Measurements from ENCODE around the gene KAT6B. TPM values are rescaled to one million over a fixed set of nuclear protein-coding genes. Genes with fewer than 3 reads are reported as not detected.

Gene KAT6B
- total and polyA plus RNA-seq, 2 experiments from 2014 or later: 15.8 to 36.2 TPM

DNA sequence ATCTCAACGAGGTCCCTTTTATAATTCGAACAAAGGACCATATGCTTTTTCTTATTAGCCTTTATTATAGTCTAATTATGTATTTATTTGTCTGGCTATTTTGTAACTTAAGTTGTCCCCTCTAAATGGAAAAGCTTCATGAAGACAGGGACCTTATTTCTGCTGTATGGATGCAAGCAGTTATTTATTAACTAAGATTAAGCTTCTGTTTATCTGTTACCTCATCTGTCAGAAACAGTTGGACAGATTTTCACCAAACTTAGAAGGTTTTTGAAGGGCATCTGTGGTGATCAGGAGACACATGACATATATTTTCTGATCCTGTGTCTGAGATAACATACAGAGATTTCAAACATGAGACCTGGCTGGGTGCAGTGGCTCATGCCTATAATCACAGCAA lies 43.2 kb downstream of the KAT6B start:
- TF ChIP-seq EZH2phosphoT487 (IDR thresholded peaks at IDR 0.05; ENCODE audit: low read depth, severe bottlenecking, unreplicated experiment) (no peak), EZH2 (IDR thresholded peaks at IDR 0.05; ENCODE audit: borderline replicate concordance) (no peak)
- TF ChIP-seq, protein P1, sequence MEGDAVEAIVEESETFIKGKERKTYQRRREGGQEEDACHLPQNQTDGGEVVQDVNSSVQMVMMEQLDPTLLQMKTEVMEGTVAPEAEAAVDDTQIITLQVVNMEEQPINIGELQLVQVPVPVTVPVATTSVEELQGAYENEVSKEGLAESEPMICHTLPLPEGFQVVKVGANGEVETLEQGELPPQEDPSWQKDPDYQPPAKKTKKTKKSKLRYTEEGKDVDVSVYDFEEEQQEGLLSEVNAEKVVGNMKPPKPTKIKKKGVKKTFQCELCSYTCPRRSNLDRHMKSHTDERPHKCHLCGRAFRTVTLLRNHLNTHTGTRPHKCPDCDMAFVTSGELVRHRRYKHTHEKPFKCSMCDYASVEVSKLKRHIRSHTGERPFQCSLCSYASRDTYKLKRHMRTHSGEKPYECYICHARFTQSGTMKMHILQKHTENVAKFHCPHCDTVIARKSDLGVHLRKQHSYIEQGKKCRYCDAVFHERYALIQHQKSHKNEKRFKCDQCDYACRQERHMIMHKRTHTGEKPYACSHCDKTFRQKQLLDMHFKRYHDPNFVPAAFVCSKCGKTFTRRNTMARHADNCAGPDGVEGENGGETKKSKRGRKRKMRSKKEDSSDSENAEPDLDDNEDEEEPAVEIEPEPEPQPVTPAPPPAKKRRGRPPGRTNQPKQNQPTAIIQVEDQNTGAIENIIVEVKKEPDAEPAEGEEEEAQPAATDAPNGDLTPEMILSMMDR (IDR thresholded peaks at IDR 0.05; ENCODE audit: poor library complexity): no peak
- Histone ChIP-seq H3K27me3 (no peaks in the 10 kb centered on the region), H2AFZ (no peak overlapping the region), H3K36me3 (replicated peaks; ENCODE audit: insufficient read depth, low read depth) (no peaks in the 10 kb centered on the region), H3K9me3 (ENCODE audit: low read depth) (no peaks in the 10 kb centered on the region), H3K4me2 (no peak overlapping the region), H3K4me3 (no peak overlapping the region), H3K27ac (no peak overlapping the region), H3K79me2 (peaks cover 95% of the 10 kb centered on the region), H4K20me1 (ENCODE audit: insufficient read depth, poor library complexity, severe bottlenecking) (peaks cover 80% of the 10 kb centered on the region), H3K9me2 (replicated peaks; ENCODE audit: insufficient read depth) (no peaks in the 10 kb centered on the region), H3K4me1 (ENCODE audit: insufficient read depth) (peaks cover under 1% of the 10 kb centered on the region)
- WGBS (ENCODE audit: low lambda C conversion rate, missing lambda C conversion rate): 94% methylated on average over 2 of the region's 2 CpGs
- DNase-seq (ENCODE audit: low spot score): no peak

DNA sequence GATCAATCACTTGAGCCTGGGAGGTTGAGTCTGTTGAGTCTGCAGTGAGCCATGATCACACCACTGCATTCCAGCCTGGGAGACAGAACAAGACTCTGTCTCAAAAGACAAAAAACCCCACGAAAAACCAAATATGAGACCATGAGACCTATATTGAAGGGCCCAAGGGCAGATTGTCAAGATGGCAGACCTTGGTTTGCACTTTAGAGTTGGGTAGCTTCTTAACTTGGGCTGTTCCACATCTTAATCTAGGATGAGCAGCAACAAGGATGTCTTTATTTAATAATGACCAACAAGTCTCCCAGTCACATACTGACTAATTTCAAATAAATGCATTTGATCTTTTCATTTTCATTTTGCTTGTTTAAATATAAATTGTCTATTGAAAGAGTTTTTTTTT lies 43.8 kb downstream of the KAT6B start:
- no peak overlapping the region for H2AFZ ChIP-seq
- H4K20me1 ChIP-seq (ENCODE audit: insufficient read depth, poor library complexity, severe bottlenecking): peaks cover 80% of the 10 kb centered on the region
- H3K4me2 ChIP-seq: no peak overlapping the region
- no peaks in the 10 kb centered on the region for H3K36me3 ChIP-seq (replicated peaks; ENCODE audit: insufficient read depth, low read depth)
- no peaks in the 10 kb centered on the region for H3K9me2 ChIP-seq (replicated peaks; ENCODE audit: insufficient read depth)
- WGBS (ENCODE audit: low lambda C conversion rate, missing lambda C conversion rate): 88% methylated on average over 1 of the region's 1 CpG
- TF ChIP-seq, protein P1 (IDR thresholded peaks at IDR 0.05; ENCODE audit: poor library complexity): no peak
- TF ChIP-seq EZH2phosphoT487 (IDR thresholded peaks at IDR 0.05; ENCODE audit: low read depth, severe bottlenecking, unreplicated experiment): no peak
- no peak for TF ChIP-seq EZH2 (IDR thresholded peaks at IDR 0.05; ENCODE audit: borderline replicate concordance)
- H3K4me3 ChIP-seq: no peak overlapping the region
- DNase-seq (ENCODE audit: low spot score): no peak
- peaks cover 95% of the 10 kb centered on the region for H3K79me2 ChIP-seq
- no peak overlapping the region for H3K27ac ChIP-seq
- H3K27me3 ChIP-seq: no peaks in the 10 kb centered on the region
- H3K9me3 ChIP-seq (ENCODE audit: low read depth): no peaks in the 10 kb centered on the region
- peaks cover 6% of the 10 kb centered on the region for H3K4me1 ChIP-seq (ENCODE audit: insufficient read depth)

DNA sequence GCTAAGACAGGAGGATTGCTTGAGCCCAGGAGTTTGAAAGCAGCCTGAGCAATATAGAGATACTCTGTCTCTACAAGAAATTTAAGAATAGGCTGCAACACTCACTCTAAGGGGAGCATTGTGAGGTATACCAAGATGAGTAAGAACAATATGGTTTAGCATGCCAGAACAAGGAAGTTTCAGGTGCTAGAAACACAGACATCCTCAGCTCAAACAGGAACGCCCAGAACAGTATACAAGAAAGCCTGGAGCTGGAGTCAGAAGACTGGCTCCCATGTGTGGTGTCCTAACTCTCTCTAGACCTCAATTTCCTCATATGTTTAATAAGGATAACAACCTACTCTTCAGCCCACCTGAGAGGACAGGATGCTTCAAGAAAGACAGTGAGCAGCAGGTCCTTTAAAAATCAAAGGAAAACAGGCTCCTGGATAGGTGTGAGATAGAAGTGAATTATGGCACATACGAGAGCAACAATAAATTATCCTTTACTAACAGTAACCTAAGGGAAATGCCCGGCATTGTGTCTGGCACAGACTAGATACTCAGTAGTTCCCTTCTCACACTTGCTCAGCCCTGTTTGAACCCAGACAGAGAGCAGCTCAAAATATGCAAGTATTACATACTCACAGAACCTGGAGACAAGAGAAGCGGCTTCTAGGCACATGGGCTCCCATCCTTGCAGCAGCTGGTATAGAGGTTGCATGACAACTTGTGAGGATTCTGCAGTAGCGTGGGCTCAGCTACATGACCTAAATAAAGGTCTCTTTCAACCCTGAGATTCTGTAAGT lies 45.4 kb downstream of the KAT6B start:
- H3K4me1 ChIP-seq (ENCODE audit: insufficient read depth): peaks cover 18% of the 10 kb centered on the region
- H3K4me2 ChIP-seq: no peak overlapping the region
- H2AFZ ChIP-seq: no peak overlapping the region
- peak; percentile 10 for DNase-seq (ENCODE audit: low spot score)
- H3K9me2 ChIP-seq (replicated peaks; ENCODE audit: insufficient read depth): no peaks in the 10 kb centered on the region
- H3K36me3 ChIP-seq (replicated peaks; ENCODE audit: insufficient read depth, low read depth): no peaks in the 10 kb centered on the region
- H4K20me1 ChIP-seq (ENCODE audit: insufficient read depth, poor library complexity, severe bottlenecking): peaks cover 80% of the 10 kb centered on the region
- no peak overlapping the region for H3K27ac ChIP-seq
- no peaks in the 10 kb centered on the region for H3K9me3 ChIP-seq (ENCODE audit: low read depth)
- 93% methylated on average over 5 of the region's 5 CpGs for WGBS (ENCODE audit: low lambda C conversion rate, missing lambda C conversion rate)
- no peak for TF ChIP-seq EZH2phosphoT487 (IDR thresholded peaks at IDR 0.05; ENCODE audit: low read depth, severe bottlenecking, unreplicated experiment)
- TF ChIP-seq EZH2 (IDR thresholded peaks at IDR 0.05; ENCODE audit: borderline replicate concordance): no peak
- peaks cover 89% of the 10 kb centered on the region for H3K79me2 ChIP-seq
- no peak overlapping the region for H3K4me3 ChIP-seq
- H3K27me3 ChIP-seq: no peaks in the 10 kb centered on the region

DNA sequence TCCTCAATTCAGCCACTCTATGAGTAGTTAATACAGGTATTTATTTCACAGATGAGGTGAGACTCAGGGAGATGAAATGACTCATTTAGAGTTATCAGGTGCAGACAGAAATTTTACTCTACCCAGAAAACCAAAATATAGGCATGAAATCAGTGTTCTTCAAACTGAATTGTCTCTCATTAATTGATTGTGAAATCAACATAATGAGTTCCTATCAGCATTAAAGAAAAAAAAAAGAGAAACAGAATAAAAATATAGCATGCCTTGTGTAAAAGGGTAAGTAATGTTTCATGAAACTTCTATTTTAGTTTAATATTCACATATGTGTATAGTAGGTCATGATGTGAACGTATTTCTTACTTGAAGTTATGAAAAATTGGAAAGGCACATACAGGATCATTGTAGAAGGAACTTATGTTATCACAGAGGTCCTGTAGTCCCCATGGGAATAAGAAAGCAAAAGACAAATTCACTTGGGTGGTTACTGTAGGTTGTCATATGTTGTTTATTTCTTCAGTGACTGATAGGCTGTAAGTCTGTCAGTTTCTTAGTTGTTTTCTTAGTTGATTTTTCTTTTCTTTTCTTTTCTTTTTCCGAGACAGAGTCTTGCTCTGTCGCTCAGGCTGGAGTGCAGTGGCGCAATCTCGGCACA lies 47.5 kb downstream of the KAT6B start:
- no peaks in the 10 kb centered on the region for H3K9me3 ChIP-seq (ENCODE audit: low read depth)
- no peak overlapping the region for H3K4me2 ChIP-seq
- peaks cover 18% of the 10 kb centered on the region for H3K4me1 ChIP-seq (ENCODE audit: insufficient read depth)
- H3K27me3 ChIP-seq: no peaks in the 10 kb centered on the region
- no peaks in the 10 kb centered on the region for H3K36me3 ChIP-seq (replicated peaks; ENCODE audit: insufficient read depth, low read depth)
- H3K9me2 ChIP-seq (replicated peaks; ENCODE audit: insufficient read depth): no peaks in the 10 kb centered on the region
- H4K20me1 ChIP-seq (ENCODE audit: insufficient read depth, poor library complexity, severe bottlenecking): peaks cover 78% of the 10 kb centered on the region
- WGBS (ENCODE audit: low lambda C conversion rate, missing lambda C conversion rate): 95% methylated on average over 5 of the region's 5 CpGs
- H3K79me2 ChIP-seq: peaks cover 90% of the 10 kb centered on the region
- DNase-seq (ENCODE audit: low spot score): no peak
- TF ChIP-seq, protein P1 (IDR thresholded peaks at IDR 0.05; ENCODE audit: poor library complexity): no peak
- no peak for TF ChIP-seq EZH2phosphoT487 (IDR thresholded peaks at IDR 0.05; ENCODE audit: low read depth, severe bottlenecking, unreplicated experiment)
- TF ChIP-seq EZH2 (IDR thresholded peaks at IDR 0.05; ENCODE audit: borderline replicate concordance): no peak
- no peak overlapping the region for H3K4me3 ChIP-seq
- H3K27ac ChIP-seq: no peak overlapping the region
- H2AFZ ChIP-seq: no peak overlapping the region

All from hepatocyte (in vitro differentiated cells).